B cell (primary cell): Measurements from ENCODE around the gene GET4. TPM values are rescaled to one million over a fixed set of nuclear protein-coding genes. Genes with fewer than 3 reads are reported as not detected.

Source experiments
- ATAC-seq: fragments of 200-7000 bp; cut with Tn5 transposase; one replicate; pipeline ENCODE4 v1.10.0; 2021; ENCODE audit warnings: low read depth, mild to moderate bottlenecking, moderate number of reproducible peaks, moderate library complexity
- CTCF ChIA-PET: fragments of 350-600 bp; sonication (Branson Sonifier 250); formaldehyde crosslinking; loops from one replicate; lab custom pipeline; 2021; ENCODE audit warnings: antibody characterized with exemption, inconsistent platforms; lab: Charles Lee
- POLR2A ChIA-PET: fragments of 350-600 bp; sonication (Branson Sonifier 250); formaldehyde crosslinking; loops from one replicate; lab custom pipeline; 2021; ENCODE audit warnings: antibody characterized with exemption; lab: Charles Lee
- DNase-seq: peaks from one replicate; pipeline ENCODE4 v3.0.0; 2013
- H2AFZ ChIP-seq: 2 replicates; pipeline ENCODE4 v1.6.1; 2012; ENCODE audit warnings: mild to moderate bottlenecking, low read depth, low read length; ENCODE audit not compliant: insufficient read depth, poor library complexity, severe bottlenecking
- H3K27ac ChIP-seq, 2 donors: 1 replicate in 1 of 2; 2 replicates in 1 of 2; pipeline ENCODE4 v1.5.1; 2012 to 2013; ENCODE audit warnings: low read length in 2 of 2, mild to moderate bottlenecking in 2 of 2, moderate library complexity in 1 of 2
- H3K27me3 ChIP-seq, 4 experiments: fragments of 200-600 bp in 1 of 4; sonication (generic) in 1 of 4; replicated peaks in 1 of 4; 1 replicate in 2 of 4; 2 replicates in 2 of 4; pipeline versions ENCODE4 v1.6.1 to v1.7.0; 2013 to 2016; ENCODE audit warnings: low read length in 3 of 4, mild to moderate bottlenecking in 2 of 4, mixed read lengths in 1 of 4, moderate library complexity in 1 of 4; ENCODE audit not compliant: insufficient read depth in 4 of 4, control insufficient read depth in 3 of 4; ENCODE audit errors: control extremely low read depth in 1 of 4
- H3K36me3 ChIP-seq, 2 experiments: replicated peaks in 1 of 2; 1 replicate in 1 of 2; 2 replicates in 1 of 2; pipeline versions ENCODE4 v1.6.1 to v1.7.1; 2013; ENCODE audit warnings: low read length in 1 of 2; ENCODE audit not compliant: insufficient read depth in 2 of 2, control insufficient read depth in 1 of 2; ENCODE audit errors: control extremely low read depth in 1 of 2, extremely low read depth in 1 of 2
- H3K4me1 ChIP-seq, 2 donors: fragments of 200-600 bp in 1 of 2; sonication (generic) in 1 of 2; 1 replicate in 1 of 2; 2 replicates in 1 of 2; pipeline versions ENCODE4 v1.5.1 to v1.6.1; 2013 to 2017; ENCODE audit warnings: low read length in 2 of 2; ENCODE audit not compliant: control insufficient read depth in 2 of 2, insufficient read depth in 2 of 2
- H3K4me2 ChIP-seq: replicated peaks from 2 replicates; pipeline ENCODE3; 2012; ENCODE audit warnings: mild to moderate bottlenecking, low read depth, low read length; ENCODE audit not compliant: poor library complexity, severe bottlenecking
- H3K4me3 ChIP-seq, 5 experiments: fragments of 200-600 bp in 1 of 5; sonication (generic) in 1 of 5; 1 replicate in 3 of 5; 2 replicates in 2 of 5; pipeline versions ENCODE4 v1.5.1 to v1.7.0; 2011 to 2016; ENCODE audit warnings: low read length in 4 of 5, mild to moderate bottlenecking in 4 of 5, low read depth in 2 of 5, control low read depth in 1 of 5, moderate library complexity in 1 of 5; ENCODE audit not compliant: insufficient read depth in 1 of 5; ENCODE audit errors: control extremely low read depth in 1 of 5, extremely low read depth in 1 of 5
- H3K79me2 ChIP-seq: fragments of 200-600 bp; sonication (generic); one replicate; pipeline ENCODE4 v1.6.0; 2016; ENCODE audit warnings: low read length; ENCODE audit not compliant: control insufficient read depth, insufficient read depth
- H3K9ac ChIP-seq: fragments of 200-600 bp; sonication (generic); 2 replicates; pipeline ENCODE4 v1.6.1; 2017; ENCODE audit warnings: mild to moderate bottlenecking, low read length, moderate library complexity
- H3K9me3 ChIP-seq, 3 donors: one replicate each; pipeline versions ENCODE4 v1.6.1 to v1.7.1; 2013; ENCODE audit warnings: low read length in 2 of 3; ENCODE audit not compliant: control insufficient read depth in 2 of 3, insufficient read depth in 1 of 3; ENCODE audit errors: control extremely low read depth in 1 of 3
- H4K20me1 ChIP-seq: 2 replicates; pipeline ENCODE4 v1.6.0; 2012; ENCODE audit warnings: mild to moderate bottlenecking, low read length; ENCODE audit not compliant: insufficient read depth, control insufficient read depth, poor library complexity, severe bottlenecking
- H3K27ac Mint-ChIP-seq: one replicate; pipeline ENCODE4 v1.8.0; 2021; ENCODE audit warnings: mixed read lengths
- H3K27me3 Mint-ChIP-seq: one replicate; pipeline ENCODE4 v1.8.0; 2021; ENCODE audit warnings: mixed read lengths
- H3K4me1 Mint-ChIP-seq: one replicate; pipeline ENCODE4 v1.8.0; 2021; ENCODE audit warnings: mixed read lengths
- H3K4me3 Mint-ChIP-seq: one replicate; pipeline ENCODE4 v1.8.0; 2021; ENCODE audit warnings: mixed read lengths
- H3K9me3 Mint-ChIP-seq: one replicate; pipeline ENCODE4 v1.8.0; 2022; ENCODE audit warnings: mixed read lengths; ENCODE audit not compliant: insufficient read depth
- EZH2 ChIP-seq: IDR thresholded peaks from 2 replicates; pipeline ENCODE4 v1.6.1; 2012; ENCODE audit warnings: borderline replicate concordance, low read depth, mild to moderate bottlenecking, moderate library complexity, low read length; ENCODE audit not compliant: insufficient read depth, poor library complexity, severe bottlenecking
- WGBS: methylation state at CpG from one replicate; pipeline ENCODE4 v1.1.5; 2013; ENCODE audit warnings: missing lambda C conversion rate; ENCODE audit not compliant: insufficient coverage; 5-methylcytosine and 5-hydroxymethylcytosine counted together
- intact Hi-C: fragments of 100-400 bp; cut with micrococcal nuclease; formaldehyde crosslinking; loops from one replicate; pipeline ENCODE4 v1.10.0; 2022
- polyA plus RNA-seq: library from polyadenylated mRNA; depleted of rRNA; stranded (reverse); fragments of >200 nt; gene quantifications from 2 replicates; pipeline ENCODE4 v1.2.3, GENCODE V29; 2012
- total RNA-seq, 2 donors: library from RNA; stranded (reverse); fragments of 120-200 nt in 1 of 2; gene quantifications; 1 replicate in 1 of 2; 2 replicates in 1 of 2; pipeline versions ENCODE4 v1.2.3 to v1.2.4, GENCODE V29; 2013 to 2022
- TF ChIP-seq, protein P1 (sequence below): fragments of 200-600 bp; IDR thresholded peaks from one replicate; pipeline ENCODE4 v1.8.0; 2022; ENCODE audit warnings: antibody characterized with exemption, mild to moderate bottlenecking

Gene GET4
- total and polyA plus RNA-seq, 2 donors (not counting 1 experiment from before 2014, with no cell fraction given): 53.5 to 65.5 TPM

DNA sequence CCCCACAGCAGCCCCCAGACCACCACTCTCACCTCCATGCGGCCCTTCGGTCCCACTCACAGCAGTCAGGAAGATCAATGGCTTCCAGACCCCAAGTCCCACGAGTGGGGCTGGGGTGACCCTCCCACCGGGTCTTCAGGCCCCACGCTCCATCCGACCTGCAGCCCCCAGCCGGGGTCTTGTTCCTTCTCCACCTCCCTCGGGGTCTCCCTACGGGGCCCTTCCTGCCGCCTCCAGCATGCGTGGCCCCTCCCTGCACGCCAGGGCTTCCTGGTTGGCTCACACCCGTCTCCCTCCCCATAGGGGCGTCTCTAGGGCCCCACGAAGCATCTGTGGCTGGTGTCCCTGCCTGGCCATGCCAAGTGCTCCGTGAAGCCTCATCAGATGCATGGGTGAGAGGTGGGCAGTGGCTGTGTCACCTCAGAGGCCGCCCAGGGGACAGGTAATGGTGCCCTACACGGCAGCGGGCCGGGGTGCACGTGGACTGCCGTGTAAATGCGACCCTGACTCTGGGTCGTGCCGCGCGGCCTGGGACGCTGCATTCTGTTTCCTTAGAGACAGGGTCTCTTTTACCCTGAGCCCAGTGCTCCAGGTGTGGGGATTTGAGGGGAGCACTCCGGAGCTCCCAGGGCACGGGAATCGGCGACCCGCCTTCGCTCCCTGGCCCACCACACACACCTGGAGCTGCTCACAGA is 58.3 kb downstream of the GET4 start:
- H3K27ac Mint-ChIP-seq: no peak overlapping the region
- POLR2A ChIA-PET: interaction anchor here (0.6 kb wide), 1 partner anchor 40 kb away, joined by 4 read pairs; no protein-coding TSS in a partner anchor

More for the DNA sequence above, 58.3 kb downstream of the GET4 start:
- no peak overlapping the region for H3K4me3 ChIP-seq
- no peaks in the 10 kb centered on the region for H3K27me3 ChIP-seq
- ATAC-seq (no peak), DNase-seq (no peak)
- peaks cover 12% of the 10 kb centered on the region for H3K4me1 Mint-ChIP-seq
- H3K36me3 ChIP-seq: no peaks in the 10 kb centered on the region
- CTCF ChIA-PET: no interaction called here
- peaks cover 0 to 9% of the 10 kb centered on the region in 2 donors for H3K4me1 ChIP-seq
- WGBS: 90% methylated on average over 29 of the region's 34 CpGs
- H3K79me2 ChIP-seq: no peaks in the 10 kb centered on the region
- H3K4me2 ChIP-seq: no peak overlapping the region
- no peaks in the 10 kb centered on the region for H3K9me3 ChIP-seq
- peaks cover 4% of the 10 kb centered on the region for H3K27me3 Mint-ChIP-seq
- H2AFZ ChIP-seq: no peak overlapping the region
- no peaks in the 10 kb centered on the region for H4K20me1 ChIP-seq
- no peak overlapping the region for H3K4me3 Mint-ChIP-seq
- TF ChIP-seq, protein P1, sequence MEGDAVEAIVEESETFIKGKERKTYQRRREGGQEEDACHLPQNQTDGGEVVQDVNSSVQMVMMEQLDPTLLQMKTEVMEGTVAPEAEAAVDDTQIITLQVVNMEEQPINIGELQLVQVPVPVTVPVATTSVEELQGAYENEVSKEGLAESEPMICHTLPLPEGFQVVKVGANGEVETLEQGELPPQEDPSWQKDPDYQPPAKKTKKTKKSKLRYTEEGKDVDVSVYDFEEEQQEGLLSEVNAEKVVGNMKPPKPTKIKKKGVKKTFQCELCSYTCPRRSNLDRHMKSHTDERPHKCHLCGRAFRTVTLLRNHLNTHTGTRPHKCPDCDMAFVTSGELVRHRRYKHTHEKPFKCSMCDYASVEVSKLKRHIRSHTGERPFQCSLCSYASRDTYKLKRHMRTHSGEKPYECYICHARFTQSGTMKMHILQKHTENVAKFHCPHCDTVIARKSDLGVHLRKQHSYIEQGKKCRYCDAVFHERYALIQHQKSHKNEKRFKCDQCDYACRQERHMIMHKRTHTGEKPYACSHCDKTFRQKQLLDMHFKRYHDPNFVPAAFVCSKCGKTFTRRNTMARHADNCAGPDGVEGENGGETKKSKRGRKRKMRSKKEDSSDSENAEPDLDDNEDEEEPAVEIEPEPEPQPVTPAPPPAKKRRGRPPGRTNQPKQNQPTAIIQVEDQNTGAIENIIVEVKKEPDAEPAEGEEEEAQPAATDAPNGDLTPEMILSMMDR: no peak
- TF ChIP-seq EZH2: no peak
- no peak overlapping the region for H3K9ac ChIP-seq
- intact Hi-C loops: no loop called here
- H3K27ac ChIP-seq: no peak overlapping the region
- no peaks in the 10 kb centered on the region for H3K9me3 Mint-ChIP-seq
